PFSK-1 (cell line): ENCODE data around the gene SYNDIG1.

Experiments used
- FOXP2 ChIP-seq: optimal IDR thresholded peaks from 2 replicates; pipeline ENCODE3; 2011; ENCODE audit warnings: borderline replicate concordance, control low read depth, inconsistent platforms; ENCODE audit not compliant: insufficient read depth; ENCODE audit errors: extremely low read length, extremely low read depth
- POLR2AphosphoS5 ChIP-seq: IDR thresholded peaks from 2 replicates; pipeline ENCODE4 v1.6.1; 2012; ENCODE audit warnings: low read depth, mild to moderate bottlenecking, control low read depth, low read length, moderate library complexity
- SIN3A ChIP-seq: IDR thresholded peaks from 2 replicates; pipeline ENCODE4 v1.6.1; 2012; ENCODE audit warnings: mild to moderate bottlenecking, low read length, moderate library complexity, borderline replicate concordance; ENCODE audit not compliant: insufficient read depth
- TAF1 ChIP-seq: IDR thresholded peaks from 2 replicates; pipeline ENCODE4 v1.6.1; 2012; ENCODE audit warnings: low read length, control low read depth, borderline replicate concordance; ENCODE audit not compliant: insufficient read depth
- TF ChIP-seq, protein P1 (sequence below), 2 experiments: IDR thresholded peaks; 2 replicates each; pipeline versions ENCODE4 v1.6.1 to v1.8.0; 2011 to 2012; ENCODE audit warnings: low read depth in 2 of 2, low read length in 2 of 2, control low read depth in 1 of 2, inconsistent platforms in 1 of 2, mild to moderate bottlenecking in 1 of 2, moderate library complexity in 1 of 2; ENCODE audit not compliant: insufficient read depth in 1 of 2

DNA sequence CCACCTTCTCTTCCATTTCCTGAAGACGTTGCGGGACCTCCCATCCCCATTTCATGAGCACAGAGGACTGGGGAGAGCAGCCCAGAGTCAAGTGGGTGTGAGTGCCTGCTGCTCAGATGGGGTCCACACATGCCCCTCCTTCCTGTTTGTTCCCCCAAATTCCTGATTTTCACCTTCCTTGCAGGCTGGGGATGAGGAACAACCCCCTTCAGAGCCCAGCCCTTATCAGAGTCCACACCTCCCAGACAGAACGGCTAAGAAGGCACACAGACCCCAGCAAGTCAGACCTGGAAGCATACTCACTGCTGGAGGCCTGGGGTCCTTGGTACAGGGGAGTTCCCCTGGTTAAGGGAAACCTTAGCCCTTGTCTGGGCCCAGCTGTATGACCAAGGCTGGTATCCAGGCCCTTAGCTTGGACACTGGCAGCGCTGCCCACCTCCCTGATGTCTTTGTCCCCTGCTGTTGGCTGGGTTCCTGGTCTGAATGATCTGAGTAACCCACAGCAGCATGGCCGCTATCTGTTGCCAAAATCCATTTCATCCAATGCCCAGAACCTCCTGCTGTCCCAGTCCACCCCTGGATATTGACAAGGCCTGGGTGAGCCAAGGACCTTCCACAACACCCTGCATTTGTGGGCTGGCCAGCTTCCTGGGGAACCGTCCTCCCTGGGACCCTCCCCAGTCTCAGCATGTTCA is 230.9 kb downstream of the SYNDIG1 start:
- TF ChIP-seq, protein P1, sequence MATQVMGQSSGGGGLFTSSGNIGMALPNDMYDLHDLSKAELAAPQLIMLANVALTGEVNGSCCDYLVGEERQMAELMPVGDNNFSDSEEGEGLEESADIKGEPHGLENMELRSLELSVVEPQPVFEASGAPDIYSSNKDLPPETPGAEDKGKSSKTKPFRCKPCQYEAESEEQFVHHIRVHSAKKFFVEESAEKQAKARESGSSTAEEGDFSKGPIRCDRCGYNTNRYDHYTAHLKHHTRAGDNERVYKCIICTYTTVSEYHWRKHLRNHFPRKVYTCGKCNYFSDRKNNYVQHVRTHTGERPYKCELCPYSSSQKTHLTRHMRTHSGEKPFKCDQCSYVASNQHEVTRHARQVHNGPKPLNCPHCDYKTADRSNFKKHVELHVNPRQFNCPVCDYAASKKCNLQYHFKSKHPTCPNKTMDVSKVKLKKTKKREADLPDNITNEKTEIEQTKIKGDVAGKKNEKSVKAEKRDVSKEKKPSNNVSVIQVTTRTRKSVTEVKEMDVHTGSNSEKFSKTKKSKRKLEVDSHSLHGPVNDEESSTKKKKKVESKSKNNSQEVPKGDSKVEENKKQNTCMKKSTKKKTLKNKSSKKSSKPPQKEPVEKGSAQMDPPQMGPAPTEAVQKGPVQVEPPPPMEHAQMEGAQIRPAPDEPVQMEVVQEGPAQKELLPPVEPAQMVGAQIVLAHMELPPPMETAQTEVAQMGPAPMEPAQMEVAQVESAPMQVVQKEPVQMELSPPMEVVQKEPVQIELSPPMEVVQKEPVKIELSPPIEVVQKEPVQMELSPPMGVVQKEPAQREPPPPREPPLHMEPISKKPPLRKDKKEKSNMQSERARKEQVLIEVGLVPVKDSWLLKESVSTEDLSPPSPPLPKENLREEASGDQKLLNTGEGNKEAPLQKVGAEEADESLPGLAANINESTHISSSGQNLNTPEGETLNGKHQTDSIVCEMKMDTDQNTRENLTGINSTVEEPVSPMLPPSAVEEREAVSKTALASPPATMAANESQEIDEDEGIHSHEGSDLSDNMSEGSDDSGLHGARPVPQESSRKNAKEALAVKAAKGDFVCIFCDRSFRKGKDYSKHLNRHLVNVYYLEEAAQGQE (IDR thresholded peaks at IDR 0.05; ENCODE audit: insufficient read depth in 1 of 2, low read depth in 2 of 2, low read length in 2 of 2) = no peak
- TF ChIP-seq TAF1 (no peak), POLR2AphosphoS5 (no peak), FOXP2 (no peak), SIN3A (no peak)
